ENCODE data around the gene TOX3. TPM values are rescaled to one million over a fixed set of nuclear protein-coding genes. Genes with fewer than 3 reads are reported as not detected.

Gene TOX3
- total RNA-seq, 1 donor from 2014 or later = 8.5 TPM

DNA sequence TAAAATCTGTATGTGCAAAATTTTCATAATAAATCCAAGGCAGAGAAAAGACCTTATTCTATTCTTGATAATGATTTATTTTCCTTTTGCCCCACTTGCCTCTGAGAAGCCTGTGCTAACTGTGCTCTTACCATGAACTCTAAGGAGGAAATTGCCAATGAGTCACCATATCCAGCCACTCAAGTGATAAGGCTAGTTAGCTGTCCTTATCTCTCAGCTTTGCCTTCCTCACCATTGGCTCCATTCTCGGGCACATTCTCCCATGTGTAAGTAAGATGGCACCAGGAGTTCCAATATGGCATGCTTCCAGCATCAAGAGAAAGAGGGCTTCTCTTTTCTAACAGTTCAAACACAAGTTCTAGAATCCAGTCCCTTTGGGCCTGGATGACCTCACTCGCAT lies 142.4 kb downstream of the TOX3 start:
- Mint-ChIP-seq H3K4me1 (ENCODE audit: unreplicated experiment) (no peaks in the 10 kb centered on the region), H3K27ac (ENCODE audit: unreplicated experiment) (no peak overlapping the region), H3K36me3 (ENCODE audit: low read depth, unreplicated experiment) (no peaks in the 10 kb centered on the region), H3K9me3 (ENCODE audit: unreplicated experiment) (no peaks in the 10 kb centered on the region), H3K4me3 (ENCODE audit: unreplicated experiment) (no peak overlapping the region), H3K27me3 (ENCODE audit: unreplicated experiment) (peaks cover 2% of the 10 kb centered on the region)
- DNase-seq (ENCODE audit: low spot score) = no peak
- TF ChIP-seq, protein P1, sequence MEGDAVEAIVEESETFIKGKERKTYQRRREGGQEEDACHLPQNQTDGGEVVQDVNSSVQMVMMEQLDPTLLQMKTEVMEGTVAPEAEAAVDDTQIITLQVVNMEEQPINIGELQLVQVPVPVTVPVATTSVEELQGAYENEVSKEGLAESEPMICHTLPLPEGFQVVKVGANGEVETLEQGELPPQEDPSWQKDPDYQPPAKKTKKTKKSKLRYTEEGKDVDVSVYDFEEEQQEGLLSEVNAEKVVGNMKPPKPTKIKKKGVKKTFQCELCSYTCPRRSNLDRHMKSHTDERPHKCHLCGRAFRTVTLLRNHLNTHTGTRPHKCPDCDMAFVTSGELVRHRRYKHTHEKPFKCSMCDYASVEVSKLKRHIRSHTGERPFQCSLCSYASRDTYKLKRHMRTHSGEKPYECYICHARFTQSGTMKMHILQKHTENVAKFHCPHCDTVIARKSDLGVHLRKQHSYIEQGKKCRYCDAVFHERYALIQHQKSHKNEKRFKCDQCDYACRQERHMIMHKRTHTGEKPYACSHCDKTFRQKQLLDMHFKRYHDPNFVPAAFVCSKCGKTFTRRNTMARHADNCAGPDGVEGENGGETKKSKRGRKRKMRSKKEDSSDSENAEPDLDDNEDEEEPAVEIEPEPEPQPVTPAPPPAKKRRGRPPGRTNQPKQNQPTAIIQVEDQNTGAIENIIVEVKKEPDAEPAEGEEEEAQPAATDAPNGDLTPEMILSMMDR (IDR thresholded peaks at IDR 0.05; ENCODE audit: unreplicated experiment) = no peak

DNA sequence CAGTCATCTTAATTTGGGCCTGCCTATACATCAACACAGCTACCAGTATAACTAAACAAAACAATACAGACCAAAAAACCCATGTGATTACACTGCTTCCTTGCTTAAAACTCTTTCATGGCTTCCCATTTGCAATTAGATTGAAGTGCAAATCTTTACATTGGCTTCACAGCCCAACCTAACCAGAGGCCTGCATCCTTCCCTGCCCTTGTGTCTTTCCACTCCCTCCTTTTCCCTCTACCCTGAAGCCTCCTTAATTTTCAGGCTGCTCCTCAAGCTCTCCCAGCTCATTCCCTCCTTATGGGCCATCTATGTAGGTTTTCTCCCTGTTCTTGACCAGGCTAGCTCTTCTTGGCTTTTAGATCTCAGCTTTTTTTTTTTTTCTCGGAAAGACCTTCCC lies 147.8 kb downstream of the TOX3 start:
- H3K4me3 Mint-ChIP-seq (ENCODE audit: unreplicated experiment) = no peak overlapping the region
- no peak for DNase-seq (ENCODE audit: low spot score)
- no peak overlapping the region for H3K27ac Mint-ChIP-seq (ENCODE audit: unreplicated experiment)
- no peaks in the 10 kb centered on the region for H3K9me3 Mint-ChIP-seq (ENCODE audit: unreplicated experiment)
- no peaks in the 10 kb centered on the region for H3K4me1 Mint-ChIP-seq (ENCODE audit: unreplicated experiment)
- H3K36me3 Mint-ChIP-seq (ENCODE audit: low read depth, unreplicated experiment) = no peaks in the 10 kb centered on the region
- TF ChIP-seq, protein P1 (IDR thresholded peaks at IDR 0.05; ENCODE audit: unreplicated experiment) = no peak
- peaks cover 2% of the 10 kb centered on the region for H3K27me3 Mint-ChIP-seq (ENCODE audit: unreplicated experiment)

DNA sequence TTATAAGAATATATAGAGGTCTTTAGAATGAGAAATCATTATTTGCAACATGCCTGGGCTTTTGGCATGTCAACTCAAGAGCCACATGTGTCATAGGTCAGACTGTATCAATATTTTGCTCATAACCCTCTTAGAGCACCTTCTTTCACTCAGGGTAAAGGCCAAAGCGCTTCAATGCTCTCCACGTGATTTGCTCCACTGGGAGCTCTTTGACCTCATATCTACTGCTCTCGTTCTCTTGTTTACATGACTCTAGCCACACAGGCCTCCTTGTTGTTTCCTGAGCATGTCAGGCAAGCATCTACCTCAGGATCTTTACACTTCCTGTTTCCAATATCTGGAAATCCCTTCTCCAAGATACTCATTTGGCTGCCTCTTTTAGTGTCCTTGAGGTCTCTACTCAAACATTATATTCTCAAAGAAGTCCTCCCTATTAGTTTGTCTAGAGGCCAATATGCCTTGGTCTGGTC lies 148.4 kb downstream of the TOX3 start:
- Mint-ChIP-seq H3K9me3 (ENCODE audit: unreplicated experiment) (no peaks in the 10 kb centered on the region), H3K4me3 (ENCODE audit: unreplicated experiment) (no peak overlapping the region), H3K27me3 (ENCODE audit: unreplicated experiment) (peaks cover 2% of the 10 kb centered on the region), H3K27ac (ENCODE audit: unreplicated experiment) (no peak overlapping the region), H3K4me1 (ENCODE audit: unreplicated experiment) (no peaks in the 10 kb centered on the region), H3K36me3 (ENCODE audit: low read depth, unreplicated experiment) (no peaks in the 10 kb centered on the region)
- TF ChIP-seq, protein P1 (IDR thresholded peaks at IDR 0.05; ENCODE audit: unreplicated experiment) = no peak
- no peak for DNase-seq (ENCODE audit: low spot score)

DNA sequence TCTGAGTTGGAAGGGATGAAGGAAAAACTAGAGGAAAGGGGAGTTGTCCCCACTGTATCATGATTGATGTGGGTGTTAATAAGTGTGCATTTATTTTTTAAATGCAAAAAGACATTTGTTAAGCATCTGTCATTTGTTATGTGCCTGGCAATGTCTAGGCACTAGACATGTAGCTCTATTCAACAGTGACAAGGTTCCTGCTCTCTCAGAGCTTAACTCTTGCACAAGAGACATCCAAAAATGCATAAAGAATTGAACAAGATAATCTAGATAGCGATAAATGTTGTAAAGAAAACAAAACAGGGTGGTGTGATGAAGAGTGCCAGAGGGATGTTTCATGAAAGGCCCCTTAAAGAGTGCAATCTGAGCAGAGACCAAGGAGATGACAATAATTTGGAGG lies 148.9 kb downstream of the TOX3 start:
- Mint-ChIP-seq H3K27me3 (ENCODE audit: unreplicated experiment) (no peaks in the 10 kb centered on the region), H3K4me1 (ENCODE audit: unreplicated experiment) (no peaks in the 10 kb centered on the region), H3K9me3 (ENCODE audit: unreplicated experiment) (no peaks in the 10 kb centered on the region), H3K27ac (ENCODE audit: unreplicated experiment) (no peak overlapping the region), H3K4me3 (ENCODE audit: unreplicated experiment) (no peak overlapping the region), H3K36me3 (ENCODE audit: low read depth, unreplicated experiment) (no peaks in the 10 kb centered on the region)
- no peak for DNase-seq (ENCODE audit: low spot score)
- TF ChIP-seq, protein P1 (IDR thresholded peaks at IDR 0.05; ENCODE audit: unreplicated experiment) = no peak

DNA sequence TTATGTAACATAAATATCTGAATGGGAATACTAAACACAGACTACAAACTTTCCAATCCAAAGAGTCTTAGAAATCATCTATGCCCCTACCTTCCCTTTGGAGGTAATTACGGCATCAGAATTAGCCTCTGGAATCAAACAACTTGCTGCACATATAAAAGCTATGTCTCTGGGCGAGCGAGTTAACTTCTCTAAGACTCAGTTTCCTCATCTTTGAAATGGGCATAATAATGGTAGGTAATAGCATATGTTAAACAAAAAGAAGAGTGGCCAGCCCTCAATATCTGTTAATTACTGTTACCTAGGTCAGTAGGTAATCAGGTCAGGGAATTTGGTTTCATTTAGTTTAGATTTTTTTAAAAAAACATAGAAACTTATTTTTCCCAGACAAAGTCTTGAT lies 153.5 kb downstream of the TOX3 start:
- peaks cover 2% of the 10 kb centered on the region for H3K27me3 Mint-ChIP-seq (ENCODE audit: unreplicated experiment)
- no peak overlapping the region for H3K4me3 Mint-ChIP-seq (ENCODE audit: unreplicated experiment)
- no peaks in the 10 kb centered on the region for H3K4me1 Mint-ChIP-seq (ENCODE audit: unreplicated experiment)
- TF ChIP-seq, protein P1 (IDR thresholded peaks at IDR 0.05; ENCODE audit: unreplicated experiment) = no peak
- H3K9me3 Mint-ChIP-seq (ENCODE audit: unreplicated experiment) = no peaks in the 10 kb centered on the region
- no peak overlapping the region for H3K27ac Mint-ChIP-seq (ENCODE audit: unreplicated experiment)
- no peaks in the 10 kb centered on the region for H3K36me3 Mint-ChIP-seq (ENCODE audit: low read depth, unreplicated experiment)
- DNase-seq (ENCODE audit: low spot score) = no peak

All from endothelial cell (in vitro differentiated cells).